HG02759 (cell line): ENCODE results near the gene CPA5.
"Not testable (repeated sequence)": the region's sequence is repeated elsewhere in the genome, so short reads cannot be mapped to it uniquely, and the experiment has no call there.

Source experiments
- ATAC-seq: cut with Tn5 transposase; IDR thresholded peaks from one replicate; pipeline ENCODE4 v1.9.1; 2021; ENCODE audit warnings: mild to moderate bottlenecking, moderate library complexity; ENCODE audit not compliant: unreplicated experiment

The CPA5 gene

GRCh38 chr7:130344271-130344866 is at the start of gene CPA5:
CPA5 (plus strand) TSS chr7:130344816; CDS start chr7:130346486, 1,670 bp downstream.
- ATAC-seq = no peak

- ATAC-seq = no peak
These were observed 48.2 kb upstream of the CPA5 start for GRCh38 chr7:130296221-130296951.

- no peak for ATAC-seq
These were observed 46.7 kb upstream of the CPA5 start for GRCh38 chr7:130297628-130298543.

- ATAC-seq = no peak
These were observed 45.9 kb upstream of the CPA5 start for GRCh38 chr7:130298544-130299326.

GRCh38 chr7:130299866-130300265 is 44.8 kb upstream of the CPA5 start:
- no peak for ATAC-seq

- ATAC-seq = no peak
These were observed 43.1 kb upstream of the CPA5 start for GRCh38 chr7:130301501-130302020.

GRCh38 chr7:130302649-130303048 is 42.0 kb upstream of the CPA5 start:
- ATAC-seq = no peak

- ATAC-seq = no peak
These were observed 41.5 kb upstream of the CPA5 start for GRCh38 chr7:130303127-130303526.

GRCh38 chr7:130303551-130303950 is 41.1 kb upstream of the CPA5 start:
- no peak for ATAC-seq

GRCh38 chr7:130303982-130304381 is 40.6 kb upstream of the CPA5 start:
- no peak for ATAC-seq

GRCh38 chr7:130304878-130305277 is 39.7 kb upstream of the CPA5 start:
- no peak for ATAC-seq

GRCh38 chr7:130305433-130306042 is 39.1 kb upstream of the CPA5 start:
- ATAC-seq = no peak

- ATAC-seq = no peak
These were observed 34.6 kb upstream of the CPA5 start for GRCh38 chr7:130309986-130310385.

GRCh38 chr7:130314305-130314704 is 30.3 kb upstream of the CPA5 start:
- no peak for ATAC-seq

- ATAC-seq = no peak
These were observed 25.1 kb upstream of the CPA5 start for GRCh38 chr7:130319541-130319940.

- ATAC-seq = not testable (repeated sequence)
These were observed 22.9 kb upstream of the CPA5 start for GRCh38 chr7:130321542-130322229.

- no peak for ATAC-seq
These were observed 22.0 kb upstream of the CPA5 start for GRCh38 chr7:130322615-130323014.

- ATAC-seq = no peak
These were observed 20.2 kb upstream of the CPA5 start for GRCh38 chr7:130324306-130324943.

- ATAC-seq = no peak
These were observed 14.9 kb upstream of the CPA5 start for GRCh38 chr7:130329681-130330080.
